HFFc6 (cell line): ENCODE measurements around the gene AOPEP. TPM values are rescaled to one million over a fixed set of nuclear protein-coding genes. Genes with fewer than 3 reads are reported as not detected.

Source experiments
- DNase-seq: peaks from one replicate; pipeline ENCODE4 v3.0.0-alpha.2; 2018
- H3K27ac Mint-ChIP-seq: 2 replicates; pipeline ENCODE4 v1.8.0; 2020; ENCODE audit warnings: mild to moderate bottlenecking, mixed read lengths
- H3K27me3 Mint-ChIP-seq: 2 replicates; pipeline ENCODE4 v1.8.0; 2021; ENCODE audit warnings: mild to moderate bottlenecking, moderate library complexity, mixed read lengths; ENCODE audit not compliant: insufficient read depth
- H3K36me3 Mint-ChIP-seq: 2 replicates; pipeline ENCODE4 v1.8.0; 2021; ENCODE audit warnings: low read depth, mixed read lengths
- H3K4me1 Mint-ChIP-seq: 2 replicates; pipeline ENCODE4 v1.8.0; 2020; ENCODE audit warnings: low read depth, mixed read lengths
- H3K4me3 Mint-ChIP-seq: 2 replicates; pipeline ENCODE4 v1.8.0; 2020; ENCODE audit warnings: mild to moderate bottlenecking, moderate library complexity, mixed read lengths
- H3K9me3 Mint-ChIP-seq: 2 replicates; pipeline ENCODE4 v1.8.0; 2020; ENCODE audit warnings: mild to moderate bottlenecking, mixed read lengths
- total RNA-seq, 6 experiments: library from RNA; stranded (reverse); fragmentation: NEBNext Ultra II Directional; extraction: Animal tissue kit (Norgen Biotek cat#: 25700); gene quantifications; 2 replicates in 1 of 6; 3 replicates in 5 of 6; pipeline ENCODE4 v1.2.3, GENCODE V29; 2021
- TF ChIP-seq, protein P1 (sequence below): fragments of 200-600 bp; sonication (generic); IDR thresholded peaks from 2 replicates; pipeline ENCODE4 v1.5.0; 2021; ENCODE audit warnings: antibody characterized with exemption, mild to moderate bottlenecking

AOPEP gene
- total RNA-seq, 6 experiments from 2014 or later: 32.2 to 46.6 (median 36.3) TPM

DNA sequence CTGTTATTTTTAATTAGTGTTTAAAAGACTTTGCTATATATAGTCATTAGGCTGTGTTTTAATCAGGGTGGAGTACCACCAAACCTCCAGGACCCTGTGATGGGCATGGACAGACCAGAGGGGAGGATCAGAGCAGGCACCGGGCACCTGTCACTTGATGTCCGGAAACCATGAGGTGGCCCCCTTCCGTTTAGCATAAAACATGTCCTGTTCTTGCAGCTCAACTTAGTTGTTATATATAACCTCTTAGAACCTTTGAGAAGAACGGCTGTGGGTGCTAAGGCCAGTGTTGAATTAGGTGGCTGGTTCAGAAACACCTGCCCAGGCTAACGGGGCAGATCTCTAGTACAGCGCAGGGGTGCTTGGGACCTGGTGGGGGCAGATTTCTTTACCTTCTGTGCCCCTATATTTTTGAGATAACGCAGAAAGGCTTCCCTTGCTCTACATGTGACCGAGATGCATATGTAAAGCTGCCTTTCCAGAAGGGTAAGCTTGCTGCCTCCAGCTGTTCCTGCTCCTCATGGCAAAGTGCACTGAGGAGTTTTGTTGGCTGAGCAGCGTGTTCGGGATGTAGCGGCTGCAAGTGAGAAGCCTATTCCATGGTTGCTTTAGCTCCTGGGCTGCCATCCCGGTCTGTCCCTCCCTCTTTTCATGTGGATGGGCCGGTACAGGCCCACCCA, 335.6 kb downstream of the AOPEP start:
- H3K27ac Mint-ChIP-seq: no peak overlapping the region

DNA sequence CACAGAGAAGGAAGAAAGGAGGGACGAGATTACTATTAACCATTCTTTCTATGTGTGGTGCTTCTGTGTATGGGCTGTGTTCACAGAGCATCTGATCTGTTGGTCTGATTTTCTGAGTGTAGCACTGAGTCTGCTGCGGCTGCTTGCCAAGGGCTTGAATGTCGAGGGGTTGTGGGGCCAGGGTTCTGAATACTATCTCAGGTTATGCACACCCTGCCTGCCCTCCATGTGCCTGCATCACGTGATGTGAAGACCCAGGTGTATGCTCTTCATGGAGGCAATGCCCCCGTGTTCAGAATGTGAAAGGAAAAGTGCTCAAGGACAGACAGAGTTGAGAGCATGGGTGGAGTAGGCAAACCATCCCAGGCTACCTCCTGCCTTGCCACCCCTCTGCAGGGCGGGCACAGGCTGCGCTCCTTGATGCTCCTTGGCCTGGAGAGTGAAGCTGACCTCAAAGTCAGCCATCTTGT, 336.1 kb downstream of the AOPEP start:
- no peak for DNase-seq
- TF ChIP-seq, protein P1, sequence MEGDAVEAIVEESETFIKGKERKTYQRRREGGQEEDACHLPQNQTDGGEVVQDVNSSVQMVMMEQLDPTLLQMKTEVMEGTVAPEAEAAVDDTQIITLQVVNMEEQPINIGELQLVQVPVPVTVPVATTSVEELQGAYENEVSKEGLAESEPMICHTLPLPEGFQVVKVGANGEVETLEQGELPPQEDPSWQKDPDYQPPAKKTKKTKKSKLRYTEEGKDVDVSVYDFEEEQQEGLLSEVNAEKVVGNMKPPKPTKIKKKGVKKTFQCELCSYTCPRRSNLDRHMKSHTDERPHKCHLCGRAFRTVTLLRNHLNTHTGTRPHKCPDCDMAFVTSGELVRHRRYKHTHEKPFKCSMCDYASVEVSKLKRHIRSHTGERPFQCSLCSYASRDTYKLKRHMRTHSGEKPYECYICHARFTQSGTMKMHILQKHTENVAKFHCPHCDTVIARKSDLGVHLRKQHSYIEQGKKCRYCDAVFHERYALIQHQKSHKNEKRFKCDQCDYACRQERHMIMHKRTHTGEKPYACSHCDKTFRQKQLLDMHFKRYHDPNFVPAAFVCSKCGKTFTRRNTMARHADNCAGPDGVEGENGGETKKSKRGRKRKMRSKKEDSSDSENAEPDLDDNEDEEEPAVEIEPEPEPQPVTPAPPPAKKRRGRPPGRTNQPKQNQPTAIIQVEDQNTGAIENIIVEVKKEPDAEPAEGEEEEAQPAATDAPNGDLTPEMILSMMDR: no peak
- peaks cover 76% of the 10 kb centered on the region for H3K4me1 Mint-ChIP-seq
- no peak overlapping the region; the same call in 1 of the 2 replicates for H3K27ac Mint-ChIP-seq
- no peaks in the 10 kb centered on the region for H3K9me3 Mint-ChIP-seq
- H3K36me3 Mint-ChIP-seq: peaks cover 51% of the 10 kb centered on the region
- H3K4me3 Mint-ChIP-seq: no peak overlapping the region
- H3K27me3 Mint-ChIP-seq: peaks cover 8% of the 10 kb centered on the region

More for the DNA sequence above, 335.6 kb downstream of the AOPEP start:
- Mint-ChIP-seq H3K9me3 (no peaks in the 10 kb centered on the region), H3K4me3 (no peak overlapping the region), H3K36me3 (peaks cover 52% of the 10 kb centered on the region), H3K27me3 (peaks cover 7% of the 10 kb centered on the region), H3K4me1 (peaks cover 76% of the 10 kb centered on the region)
- TF ChIP-seq, protein P1: no peak
- no peak for DNase-seq

DNA sequence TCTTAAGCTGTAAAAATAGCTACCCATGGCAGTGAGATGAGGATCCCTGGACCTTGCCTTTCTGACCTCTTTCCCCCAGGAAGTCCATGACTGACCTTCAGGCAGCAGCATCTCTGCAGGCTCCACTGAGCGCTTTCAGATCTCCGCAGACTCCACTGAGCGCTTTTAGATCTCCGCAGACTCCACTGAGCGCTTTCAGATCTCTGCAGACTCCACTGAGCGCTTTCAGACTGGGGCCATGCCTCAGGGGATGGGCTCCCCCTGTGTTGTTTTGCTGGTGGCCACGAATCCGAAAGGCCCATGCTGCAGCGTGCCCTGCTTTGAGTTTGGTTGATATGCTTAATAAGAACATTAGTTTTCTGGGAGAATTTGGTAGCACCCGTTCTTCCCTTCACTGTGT, 336.8 kb downstream of the AOPEP start:
- no peak for DNase-seq
- Mint-ChIP-seq H3K27ac (peak overlapping the region; percentile 65), H3K4me3 (no peak overlapping the region), H3K9me3 (no peaks in the 10 kb centered on the region), H3K27me3 (peaks cover 8% of the 10 kb centered on the region), H3K36me3 (peaks cover 51% of the 10 kb centered on the region), H3K4me1 (peaks cover 76% of the 10 kb centered on the region)
- TF ChIP-seq, protein P1: no peak

DNA sequence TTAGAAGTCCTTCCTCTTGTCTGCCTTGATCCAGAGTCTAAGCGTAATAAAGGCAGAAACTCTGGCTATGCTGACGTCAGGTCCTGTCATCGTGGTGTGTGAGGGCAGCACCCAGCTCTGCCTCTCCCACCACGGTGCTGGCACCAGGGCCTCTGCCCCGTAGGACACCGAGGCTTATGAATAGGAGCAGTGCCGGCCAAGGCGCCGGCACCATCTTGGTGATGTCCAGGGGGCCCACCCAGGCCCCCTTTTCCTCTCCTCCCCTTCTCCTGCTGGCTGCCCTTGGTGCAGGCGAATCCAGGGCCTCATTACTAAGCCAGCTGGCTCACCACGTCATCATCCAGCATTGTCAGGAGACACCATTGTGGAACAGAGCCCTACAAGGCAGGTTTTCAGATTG, 338.7 kb downstream of the AOPEP start:
- DNase-seq: no peak
- no peak overlapping the region for H3K4me3 Mint-ChIP-seq
- no peaks in the 10 kb centered on the region for H3K9me3 Mint-ChIP-seq
- H3K27ac Mint-ChIP-seq: 0 out of 2 replicates have a peak overlapping the region, but pooled peaks have one; percentile 42
- peaks cover 5% of the 10 kb centered on the region for H3K27me3 Mint-ChIP-seq
- H3K4me1 Mint-ChIP-seq: peaks cover 67% of the 10 kb centered on the region
- TF ChIP-seq, protein P1: no peak
- peaks cover 54% of the 10 kb centered on the region for H3K36me3 Mint-ChIP-seq

DNA sequence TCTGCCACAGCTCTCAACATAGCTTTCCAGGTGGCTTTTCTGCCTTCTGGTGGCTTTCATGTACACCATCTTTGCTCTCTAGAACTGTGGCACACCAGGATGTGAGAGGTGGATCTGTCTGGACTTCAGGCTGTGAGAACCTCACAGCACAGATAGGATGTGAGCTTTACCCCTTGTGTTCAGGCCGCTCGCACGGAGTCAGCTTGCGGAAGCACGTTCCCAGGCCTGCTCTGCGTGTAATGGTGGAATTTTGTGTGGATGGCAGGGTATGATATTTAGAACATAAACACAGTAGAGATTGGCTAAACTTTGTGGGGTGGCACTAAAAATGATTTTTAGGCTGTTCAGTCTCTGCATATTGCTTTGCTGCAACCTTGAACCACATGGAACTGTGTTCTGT, 340.6 kb downstream of the AOPEP start:
- Mint-ChIP-seq H3K4me1 (peaks cover 64% of the 10 kb centered on the region), H3K27ac (peak overlapping the region; percentile 53), H3K27me3 (peaks cover 5% of the 10 kb centered on the region), H3K36me3 (peaks cover 56% of the 10 kb centered on the region), H3K4me3 (no peak overlapping the region), H3K9me3 (no peaks in the 10 kb centered on the region)
- TF ChIP-seq, protein P1: no peak
- DNase-seq: no peak
